GM06990 (cell line): ENCODE data around the gene SEPTIN1.

Experiments
- DNase-seq: peaks from one replicate; pipeline ENCODE4 v3.0.0-alpha.2; 2011; ENCODE audit not compliant: insufficient read length; ENCODE audit errors: extremely low read depth
- H3K27me3 ChIP-seq: replicated peaks from 2 replicates; pipeline ENCODE4 v1.6.0; 2011; ENCODE audit warnings: low read length; ENCODE audit not compliant: control insufficient read depth, insufficient read depth
- H3K36me3 ChIP-seq: 2 replicates; pipeline ENCODE4 v1.5.1; 2011; ENCODE audit warnings: low read length; ENCODE audit not compliant: control insufficient read depth, insufficient read depth
- H3K4me3 ChIP-seq: replicated peaks from 2 replicates; pipeline ENCODE4 v1.5.1; 2011; ENCODE audit warnings: low read depth, mild to moderate bottlenecking, control low read depth, low read length
- TF ChIP-seq, protein P1 (sequence below): IDR thresholded peaks from 2 replicates; pipeline ENCODE4 v1.5.1; 2011; ENCODE audit warnings: low read length, control low read depth, mild to moderate bottlenecking, inconsistent platforms; ENCODE audit not compliant: insufficient read depth, poor library complexity, severe bottlenecking

Gene SEPTIN1

DNA sequence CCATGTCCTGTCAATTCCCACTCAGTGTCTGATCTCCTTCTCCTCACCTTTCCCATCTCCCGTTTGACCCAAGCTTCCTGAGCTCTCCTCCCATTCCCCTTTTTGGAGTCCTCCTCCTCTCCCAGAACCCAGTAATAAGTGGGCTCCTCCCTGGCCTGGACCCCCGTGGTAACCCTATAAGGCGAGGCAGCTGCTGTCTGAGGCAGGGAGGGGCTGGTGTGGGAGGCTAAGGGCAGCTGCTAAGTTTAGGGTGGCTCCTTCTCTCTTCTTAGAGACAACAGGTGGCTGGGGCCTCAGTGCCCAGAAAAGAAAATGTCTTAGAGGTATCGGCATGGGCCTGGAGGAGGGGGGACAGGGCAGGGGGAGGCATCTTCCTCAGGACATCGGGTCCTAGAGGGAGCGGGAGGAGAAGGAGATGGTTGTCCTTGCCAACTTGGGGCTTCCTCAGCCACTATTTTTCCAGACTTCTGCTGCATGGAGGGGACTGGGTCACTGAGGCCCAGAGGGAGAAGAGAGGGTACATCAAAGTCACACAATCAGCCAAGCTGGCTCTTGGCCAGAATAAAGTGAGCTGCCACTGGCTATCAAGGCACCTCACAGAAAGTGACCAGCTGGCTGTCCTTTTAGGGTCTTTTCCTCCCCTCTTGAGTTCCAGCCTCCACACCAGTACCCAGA lies 10.2 kb downstream of the SEPTIN1 start:
- TF ChIP-seq, protein P1, sequence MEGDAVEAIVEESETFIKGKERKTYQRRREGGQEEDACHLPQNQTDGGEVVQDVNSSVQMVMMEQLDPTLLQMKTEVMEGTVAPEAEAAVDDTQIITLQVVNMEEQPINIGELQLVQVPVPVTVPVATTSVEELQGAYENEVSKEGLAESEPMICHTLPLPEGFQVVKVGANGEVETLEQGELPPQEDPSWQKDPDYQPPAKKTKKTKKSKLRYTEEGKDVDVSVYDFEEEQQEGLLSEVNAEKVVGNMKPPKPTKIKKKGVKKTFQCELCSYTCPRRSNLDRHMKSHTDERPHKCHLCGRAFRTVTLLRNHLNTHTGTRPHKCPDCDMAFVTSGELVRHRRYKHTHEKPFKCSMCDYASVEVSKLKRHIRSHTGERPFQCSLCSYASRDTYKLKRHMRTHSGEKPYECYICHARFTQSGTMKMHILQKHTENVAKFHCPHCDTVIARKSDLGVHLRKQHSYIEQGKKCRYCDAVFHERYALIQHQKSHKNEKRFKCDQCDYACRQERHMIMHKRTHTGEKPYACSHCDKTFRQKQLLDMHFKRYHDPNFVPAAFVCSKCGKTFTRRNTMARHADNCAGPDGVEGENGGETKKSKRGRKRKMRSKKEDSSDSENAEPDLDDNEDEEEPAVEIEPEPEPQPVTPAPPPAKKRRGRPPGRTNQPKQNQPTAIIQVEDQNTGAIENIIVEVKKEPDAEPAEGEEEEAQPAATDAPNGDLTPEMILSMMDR, result no peak
- Histone ChIP-seq H3K36me3 (no peaks in the 10 kb centered on the region; the same call in 1 of the 2 replicates), H3K4me3 (no peak overlapping the region), H3K27me3 (no peaks in the 10 kb centered on the region)
- no peak for DNase-seq

DNA sequence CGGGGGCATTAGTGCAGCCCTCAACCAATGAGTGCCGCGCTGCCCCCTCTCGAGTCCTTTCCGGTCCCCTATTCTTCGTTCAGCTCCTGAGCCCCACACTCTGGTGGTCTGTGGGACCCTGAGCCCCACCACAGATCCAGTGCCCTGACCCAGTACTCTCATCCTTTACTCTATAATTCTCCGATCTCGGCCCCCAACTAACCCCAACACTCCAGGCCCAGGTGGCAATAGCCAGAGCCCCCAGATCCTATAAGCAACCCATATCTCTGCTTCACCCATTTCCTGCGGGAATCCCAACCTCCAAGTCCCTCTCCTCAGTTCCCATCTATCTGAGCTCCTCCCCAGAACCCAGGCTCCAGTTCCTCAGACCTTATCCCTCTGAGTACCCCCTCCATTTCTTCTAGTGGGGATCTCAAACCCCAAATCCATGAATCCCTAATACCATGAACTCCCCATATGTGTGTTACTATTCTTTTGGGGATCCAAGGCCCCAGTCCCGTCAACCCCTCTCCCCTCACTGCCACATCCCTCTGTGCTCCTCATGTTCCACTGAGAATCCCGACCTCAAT lies 11.0 kb downstream of the SEPTIN1 start:
- Histone ChIP-seq H3K27me3 (no peaks in the 10 kb centered on the region), H3K36me3 (no peaks in the 10 kb centered on the region; the same call in 1 of the 2 replicates), H3K4me3 (peak overlapping the region; percentile 50)
- DNase-seq, result no peak
- TF ChIP-seq, protein P1, result peak; percentile 0

DNA sequence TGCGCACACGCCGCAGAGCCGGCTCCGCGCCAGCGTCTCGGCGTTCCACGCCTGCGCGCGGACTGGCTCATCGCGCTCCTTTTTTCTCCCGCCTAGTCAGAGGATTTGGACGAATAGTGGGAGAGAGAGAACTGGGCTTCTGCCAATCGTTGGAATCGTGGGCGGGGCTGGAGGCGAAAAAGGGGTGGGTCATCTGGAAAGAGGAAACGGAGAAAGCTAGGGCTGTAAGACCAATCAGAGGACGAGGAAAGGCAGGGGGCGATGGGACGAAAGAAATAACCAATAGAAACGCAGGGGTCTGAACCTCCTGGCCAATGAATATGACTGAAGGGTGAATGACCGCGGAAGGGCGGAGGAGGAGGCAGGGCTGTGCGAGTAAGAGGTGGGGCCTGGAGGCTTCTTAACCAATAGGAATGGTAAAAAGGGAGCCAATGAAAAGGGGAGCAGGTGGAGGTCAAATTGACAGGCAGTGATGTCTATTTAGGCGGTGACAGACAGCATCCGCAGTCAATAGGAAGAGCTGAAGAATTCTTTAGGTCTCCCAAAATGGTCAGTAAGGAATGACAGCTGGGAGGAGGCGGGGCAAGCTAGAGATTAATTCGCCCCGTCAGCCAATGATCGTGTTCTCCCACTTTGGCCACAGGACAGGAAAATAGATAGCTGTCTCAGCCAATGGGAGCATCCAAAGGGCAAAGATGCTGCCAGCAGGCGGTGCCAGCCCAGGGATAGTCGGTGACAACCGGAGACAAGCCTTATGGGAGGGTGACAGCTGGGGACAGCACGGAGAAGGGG lies 11.7 kb downstream of the SEPTIN1 start, which contains the start of gene TBC1D10B:
TSS of gene TBC1D10B (minus strand) at position 39 of the 792 bp plus-strand sequence. CDS start 311 bp downstream, outside the sequence.
- peak within 1 kb of the TSS; percentile 90 for H3K4me3 ChIP-seq
- H3K36me3 ChIP-seq, result no peaks in the 10 kb centered on the region; the same call in 1 of the 2 replicates
- DNase-seq, result peak; percentile 97
- H3K27me3 ChIP-seq, result no peaks in the 10 kb centered on the region
- TF ChIP-seq, protein P1, result peak; percentile 22

DNA sequence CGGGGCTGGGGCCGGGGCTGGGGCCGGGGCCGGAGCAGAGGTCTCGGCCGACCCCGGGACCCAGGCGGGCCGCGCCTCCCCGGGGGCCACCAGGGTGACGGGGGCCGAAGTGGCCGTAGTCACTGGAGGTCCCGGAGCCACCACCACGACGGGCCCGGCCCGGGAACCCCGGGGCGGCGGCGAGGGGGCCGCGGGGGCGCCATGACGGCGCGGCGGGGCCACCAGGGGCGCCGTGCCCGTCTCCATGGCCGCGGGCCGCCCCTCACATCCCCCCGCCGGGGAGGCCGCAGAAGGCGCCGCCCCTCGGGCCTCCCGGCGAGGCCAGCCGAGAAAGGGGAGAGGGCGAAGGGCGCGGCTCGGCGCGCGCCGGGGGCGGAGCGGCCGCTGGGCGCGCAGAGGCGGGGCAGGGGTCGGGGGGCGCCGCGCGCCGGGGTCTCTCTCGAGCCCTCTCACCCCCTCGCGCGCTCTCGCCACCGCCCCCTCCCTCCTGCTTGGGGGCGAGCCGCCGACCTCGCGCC lies 12.4 kb downstream of the SEPTIN1 start:
- Histone ChIP-seq H3K4me3 (peak overlapping the region; percentile 90), H3K27me3 (no peaks in the 10 kb centered on the region), H3K36me3 (peaks cover 3% of the 10 kb centered on the region)
- no peak for DNase-seq
- TF ChIP-seq, protein P1, result no peak

DNA sequence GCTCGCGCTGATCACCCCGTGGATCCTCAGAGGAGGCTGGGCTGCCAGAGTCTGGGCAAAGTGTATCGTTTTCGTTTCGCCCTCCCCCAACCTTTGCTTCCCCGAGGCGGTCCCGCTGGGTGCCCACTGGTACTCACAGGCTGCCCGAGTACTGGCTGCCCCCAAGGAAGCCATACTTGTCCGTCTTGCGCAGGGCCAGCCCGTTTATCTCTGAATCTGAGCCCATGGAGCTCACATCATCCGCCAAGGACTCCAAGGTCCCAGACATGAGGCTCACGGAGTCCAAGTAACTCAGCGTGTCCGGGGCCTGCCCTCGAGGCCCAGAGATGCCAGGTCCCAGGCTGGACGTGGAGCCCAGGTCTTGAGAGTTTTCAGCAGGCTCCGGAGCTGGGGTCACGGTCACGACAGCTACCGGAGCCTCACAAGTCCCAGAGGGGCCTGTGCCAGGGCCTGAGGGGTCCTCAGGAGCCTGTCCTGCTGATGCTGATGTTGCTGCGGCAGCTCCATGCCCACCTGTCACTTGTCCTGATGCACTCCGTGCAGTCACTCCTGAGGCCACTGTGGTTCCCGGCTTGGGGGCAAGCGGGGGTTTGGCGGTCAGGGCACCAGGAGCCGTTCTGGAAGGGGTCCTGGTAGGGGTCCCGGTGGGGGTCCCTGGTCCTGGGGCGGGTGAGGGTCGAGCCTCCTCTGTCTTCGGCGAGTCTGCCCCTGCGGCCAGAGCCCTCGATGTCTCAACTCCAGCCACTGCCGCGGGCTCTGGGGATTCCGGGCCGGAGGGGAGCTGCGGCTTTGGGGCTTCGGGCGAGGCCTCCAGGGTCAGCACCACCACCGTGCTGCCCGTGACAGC lies 13.0 kb downstream of the SEPTIN1 start:
- TF ChIP-seq, protein P1, result no peak
- H3K36me3 ChIP-seq, result peaks cover 8% of the 10 kb centered on the region
- H3K27me3 ChIP-seq, result no peaks in the 10 kb centered on the region
- peak overlapping the region; percentile 90 for H3K4me3 ChIP-seq
- no peak for DNase-seq
